ENCODE results near the gene WDR81. TPM values are rescaled to one million over a fixed set of nuclear protein-coding genes. Genes with fewer than 3 reads are reported as not detected.

Gene WDR81
- total RNA-seq, 2 experiments from 2014 or later = 24.8 to 25.0 TPM

DNA sequence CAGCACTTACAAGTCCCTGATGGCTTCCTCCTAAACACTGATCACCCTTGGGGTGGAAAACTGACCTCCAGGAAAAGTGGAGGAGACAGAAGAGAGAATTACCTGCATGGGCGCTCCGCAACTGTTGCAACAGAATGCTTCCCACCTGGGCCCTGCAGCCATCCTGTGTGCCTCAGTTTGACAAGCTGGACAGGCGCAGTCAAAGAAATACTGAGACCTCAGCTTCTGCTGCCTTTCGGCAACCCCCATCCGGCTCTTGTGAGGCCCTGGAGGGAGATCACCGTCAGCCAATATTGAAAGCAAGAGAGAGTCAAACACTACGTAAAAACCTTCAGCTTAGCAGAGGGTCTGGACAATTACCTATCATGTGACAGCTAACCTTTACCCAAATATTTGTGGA is 62.2 kb downstream of the WDR81 start:
- ATAC-seq (ENCODE audit: poor library complexity) = no peak
- CTCF ChIA-PET = no interaction called here
- DNase-seq = no peak
- Mint-ChIP-seq H3K4me3 (no peak overlapping the region), H3K36me3 (ENCODE audit: low read depth) (peaks cover 62% of the 10 kb centered on the region), H3K9me3 (no peaks in the 10 kb centered on the region), H3K27ac (no peak overlapping the region), H3K4me1 (ENCODE audit: low read depth) (peaks cover 10% of the 10 kb centered on the region), H3K27me3 (no peaks in the 10 kb centered on the region)
- no peak overlapping the region for H3K4me3 ChIP-seq (ENCODE audit: low read length)
- H3K36me3 ChIP-seq (ENCODE audit: insufficient read depth, low read length) = peaks cover 49% of the 10 kb centered on the region
- POLR2A ChIA-PET = interaction anchor here (1.2 kb wide), 1 partner anchor 70 kb away, joined by 3 read pairs; no protein-coding TSS in a partner anchor
- intact Hi-C loops (cut with DNase I, micrococcal nuclease) = no loop called here
- no peaks in the 10 kb centered on the region for H3K9me3 ChIP-seq (ENCODE audit: control insufficient read depth in 1 of 2, insufficient read depth in 1 of 2, low read length in 2 of 2)
- H3K4me1 ChIP-seq (ENCODE audit: insufficient read depth, low read length) = peaks cover 10% of the 10 kb centered on the region
- H3K27me3 ChIP-seq (ENCODE audit: control insufficient read depth in 1 of 2, insufficient read depth in 2 of 2, low read length in 2 of 2) = no peaks in the 10 kb centered on the region
- no peak overlapping the region for H3K27ac ChIP-seq (ENCODE audit: low read depth in 1 of 2, low read length in 2 of 2)
- TF ChIP-seq, protein P1, sequence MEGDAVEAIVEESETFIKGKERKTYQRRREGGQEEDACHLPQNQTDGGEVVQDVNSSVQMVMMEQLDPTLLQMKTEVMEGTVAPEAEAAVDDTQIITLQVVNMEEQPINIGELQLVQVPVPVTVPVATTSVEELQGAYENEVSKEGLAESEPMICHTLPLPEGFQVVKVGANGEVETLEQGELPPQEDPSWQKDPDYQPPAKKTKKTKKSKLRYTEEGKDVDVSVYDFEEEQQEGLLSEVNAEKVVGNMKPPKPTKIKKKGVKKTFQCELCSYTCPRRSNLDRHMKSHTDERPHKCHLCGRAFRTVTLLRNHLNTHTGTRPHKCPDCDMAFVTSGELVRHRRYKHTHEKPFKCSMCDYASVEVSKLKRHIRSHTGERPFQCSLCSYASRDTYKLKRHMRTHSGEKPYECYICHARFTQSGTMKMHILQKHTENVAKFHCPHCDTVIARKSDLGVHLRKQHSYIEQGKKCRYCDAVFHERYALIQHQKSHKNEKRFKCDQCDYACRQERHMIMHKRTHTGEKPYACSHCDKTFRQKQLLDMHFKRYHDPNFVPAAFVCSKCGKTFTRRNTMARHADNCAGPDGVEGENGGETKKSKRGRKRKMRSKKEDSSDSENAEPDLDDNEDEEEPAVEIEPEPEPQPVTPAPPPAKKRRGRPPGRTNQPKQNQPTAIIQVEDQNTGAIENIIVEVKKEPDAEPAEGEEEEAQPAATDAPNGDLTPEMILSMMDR (IDR thresholded peaks at IDR 0.05) = no peak

DNA sequence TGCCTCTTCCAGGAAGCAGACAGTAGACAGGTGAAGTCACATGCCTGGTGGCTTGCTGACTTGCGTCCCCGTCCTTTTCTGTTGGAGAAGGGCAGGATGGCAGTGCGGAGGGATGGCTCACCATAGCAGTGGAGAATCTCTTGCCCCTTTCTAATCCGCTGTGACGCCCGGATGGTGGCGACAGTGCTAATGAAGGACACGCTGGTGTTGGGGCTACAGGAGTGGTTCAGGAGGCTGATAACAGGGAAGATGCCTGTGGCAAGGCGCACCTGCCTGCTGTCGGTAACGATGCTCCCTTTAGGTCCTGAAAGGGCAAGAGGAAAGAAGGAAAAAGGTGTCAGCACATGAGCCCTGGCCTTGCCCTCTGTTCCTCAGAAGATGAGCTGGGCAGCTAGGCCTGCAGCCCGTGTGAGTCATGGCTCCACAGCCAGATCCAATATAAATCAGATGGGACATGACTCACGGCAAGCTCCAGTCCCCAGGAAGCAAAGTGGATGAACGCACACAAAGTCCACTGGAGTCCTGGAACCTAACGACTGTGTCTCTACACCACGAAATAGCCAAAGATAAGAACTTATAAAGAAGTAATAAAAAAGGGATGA is 62.9 kb downstream of the WDR81 start:
- TF ChIP-seq, protein P1 (IDR thresholded peaks at IDR 0.05) = no peak
- Mint-ChIP-seq H3K9me3 (no peaks in the 10 kb centered on the region), H3K36me3 (ENCODE audit: low read depth) (peaks cover 55% of the 10 kb centered on the region), H3K27me3 (no peaks in the 10 kb centered on the region), H3K4me1 (ENCODE audit: low read depth) (peaks cover 10% of the 10 kb centered on the region), H3K4me3 (no peak overlapping the region), H3K27ac (no peak overlapping the region)
- H3K4me3 ChIP-seq (ENCODE audit: low read length) = no peak overlapping the region
- H3K36me3 ChIP-seq (ENCODE audit: insufficient read depth, low read length) = peaks cover 42% of the 10 kb centered on the region
- H3K9me3 ChIP-seq (ENCODE audit: control insufficient read depth in 1 of 2, insufficient read depth in 1 of 2, low read length in 2 of 2) = no peaks in the 10 kb centered on the region
- intact Hi-C loops (cut with DNase I, micrococcal nuclease) = no loop called here
- H3K4me1 ChIP-seq (ENCODE audit: insufficient read depth, low read length) = peaks cover 10% of the 10 kb centered on the region
- H3K27me3 ChIP-seq (ENCODE audit: control insufficient read depth in 1 of 2, insufficient read depth in 2 of 2, low read length in 2 of 2) = no peaks in the 10 kb centered on the region
- DNase-seq (no peak), ATAC-seq (ENCODE audit: poor library complexity) (no peak)
- POLR2A ChIA-PET = interaction anchor here (1.2 kb wide), 1 partner anchor 71 kb away, joined by 3 read pairs; no protein-coding TSS in a partner anchor
- CTCF ChIA-PET = no interaction called here
- no peak overlapping the region for H3K27ac ChIP-seq (ENCODE audit: low read depth in 1 of 2, low read length in 2 of 2)

Other genes starting within 250 kb of the WDR81 start
- 10 to 100 TPM; 21.0 to 24.7 TPM for gene MYO1C, start 232.0 kb upstream of the WDR81 start, total RNA-seq
- 100 to 1,000 TPM; 199 to 207 TPM for gene INPP5K, start 208.1 kb upstream of the WDR81 start, total RNA-seq
- 10 to 100 TPM; 24.5 to 29.0 TPM for gene PITPNA, start 161.9 kb upstream of the WDR81 start, total RNA-seq
- 10 to 100 TPM in 1 of 2 experiments, 1 to 10 TPM in 1; 9.0 to 10.2 TPM for gene SLC43A2, start 95.9 kb upstream of the WDR81 start, total RNA-seq
- gene SCARF1, start 79.0 kb upstream of the WDR81 start, total RNA-seq = under 1 TPM; 0.41 to 0.45 TPM
- gene RILP, start 74.8 kb upstream of the WDR81 start, total RNA-seq = 1 to 10 TPM; 1.3 to 1.5 TPM
- 100 to 1,000 TPM; 550 to 572 TPM for gene PRPF8, start 39.8 kb upstream of the WDR81 start, total RNA-seq
- under 1 TPM; 0.19 to 0.34 TPM for gene TLCD2, start 14.3 kb upstream of the WDR81 start, total RNA-seq
- gene SERPINF2, start 18.2 kb downstream of the WDR81 start, total RNA-seq = under 1 TPM; 0.49 to 0.59 TPM
- gene SERPINF1, start 37.4 kb downstream of the WDR81 start, total RNA-seq = 1 to 10 TPM; 3.0 to 4.8 TPM
- 10 to 100 TPM in 1 of 2 experiments, 1 to 10 TPM in 1; 9.3 to 10.6 TPM for gene SMYD4, start 105.2 kb downstream of the WDR81 start, total RNA-seq
- 10 to 100 TPM; 38.6 to 38.7 TPM for gene RPA1, start 105.3 kb downstream of the WDR81 start, total RNA-seq